ENCODE results near the gene PPP1R9B. TPM values are rescaled to one million over a fixed set of nuclear protein-coding genes. Genes with fewer than 3 reads are reported as not detected.
A peak's percentile ranks its signal among the peaks of the same experiment; 100 is the strongest.

The PPP1R9B gene
- total RNA-seq, 1 donor from 2014 or later, result 63.5 TPM

GRCh38 chr17:50114849-50115357 lies 35.6 kb downstream of the PPP1R9B start:
- DNase-seq (ENCODE audit: low spot score in 2 of 2), result no peak
- peaks cover 21 to 28% of the 10 kb centered on the region in 2 donors for H3K4me1 ChIP-seq
- no peak overlapping the region for H3K27ac ChIP-seq
- no peaks in the 10 kb centered on the region for H3K27me3 ChIP-seq
- peak; percentile 50 to 71 (median 64) for TF ChIP-seq CTCF (IDR thresholded peaks at IDR 0.05)
- H3K9me3 ChIP-seq, result no peaks in the 10 kb centered on the region
- H3K36me3 ChIP-seq, result peaks cover 5 to 9% of the 10 kb centered on the region in 2 donors
- H3K4me3 ChIP-seq, result no peak overlapping the region
- intact Hi-C loops (cut with DNase I), result loop anchor here (5.0 kb wide), 3 partner anchors 32 to 182 kb away; no protein-coding TSS in a partner anchor

GRCh38 chr17:50114401-50114800 lies 36.1 kb downstream of the PPP1R9B start:
- peaks cover 10 to 14% of the 10 kb centered on the region in 2 donors for H3K36me3 ChIP-seq
- H3K9me3 ChIP-seq, result no peaks in the 10 kb centered on the region
- H3K4me3 ChIP-seq, result no peak overlapping the region
- H3K4me1 ChIP-seq, result peaks cover 21 to 28% of the 10 kb centered on the region in 2 donors
- H3K27me3 ChIP-seq, result no peaks in the 10 kb centered on the region
- no peak overlapping the region for H3K27ac ChIP-seq
- TF ChIP-seq CTCF (IDR thresholded peaks at IDR 0.05), result no peak
- intact Hi-C loops (cut with DNase I), result loop anchor here (5.0 kb wide), 2 partner anchors 33 to 63 kb away; no protein-coding TSS in a partner anchor
- no peak for DNase-seq (ENCODE audit: low spot score in 2 of 2)

- H3K9me3 ChIP-seq, result no peaks in the 10 kb centered on the region
- intact Hi-C loops (cut with DNase I), result loop anchor here (5.0 kb wide), 2 partner anchors 34 to 64 kb away; no protein-coding TSS in a partner anchor
- peak overlapping the region in 1 of 2 donors; percentile 92 for H3K27ac ChIP-seq
- H3K36me3 ChIP-seq, result peaks cover 16 to 18% of the 10 kb centered on the region in 2 donors
- H3K27me3 ChIP-seq, result no peaks in the 10 kb centered on the region
- peaks cover 21 to 28% of the 10 kb centered on the region in 2 donors for H3K4me1 ChIP-seq
- no peak overlapping the region for H3K4me3 ChIP-seq
- TF ChIP-seq CTCF (IDR thresholded peaks at IDR 0.05), result no peak
- no peak for DNase-seq (ENCODE audit: low spot score in 2 of 2)
These were observed 36.7 kb downstream of the PPP1R9B start for GRCh38 chr17:50113624-50114320.

GRCh38 chr17:50112694-50113093 lies 37.8 kb downstream of the PPP1R9B start:
- TF ChIP-seq CTCF (IDR thresholded peaks at IDR 0.05), result peak; percentile 24 to 38 (median 28)
- H3K36me3 ChIP-seq, result peaks cover 27 to 29% of the 10 kb centered on the region in 2 donors
- no peak overlapping the region for H3K4me3 ChIP-seq
- H3K9me3 ChIP-seq, result no peaks in the 10 kb centered on the region
- intact Hi-C loops (cut with DNase I), result loop anchor here (5.0 kb wide), 2 partner anchors 35 to 65 kb away; no protein-coding TSS in a partner anchor
- H3K27ac ChIP-seq, result peak overlapping the region; percentile 92 to 97
- H3K27me3 ChIP-seq, result no peaks in the 10 kb centered on the region
- H3K4me1 ChIP-seq, result peaks cover 21 to 28% of the 10 kb centered on the region in 2 donors
- DNase-seq (ENCODE audit: low spot score in 2 of 2), result no peak

GRCh38 chr17:50111673-50112655 lies 38.5 kb downstream of the PPP1R9B start:
- intact Hi-C loops (cut with DNase I), result loop anchor here (1.0 to 5.0 kb wide), 3 partner anchors 17 to 65 kb away; partner anchors contain the start of gene PDK2
- no peaks in the 10 kb centered on the region for H3K27me3 ChIP-seq
- peak overlapping the region; percentile 92 to 97 for H3K27ac ChIP-seq
- H3K4me1 ChIP-seq, result peaks cover 15 to 22% of the 10 kb centered on the region in 2 donors
- H3K9me3 ChIP-seq, result no peaks in the 10 kb centered on the region
- H3K36me3 ChIP-seq, result peaks cover 33 to 35% of the 10 kb centered on the region in 2 donors
- no peak overlapping the region for H3K4me3 ChIP-seq
- DNase-seq (ENCODE audit: low spot score in 2 of 2), result peak; percentile 37 to 89
- no peak for TF ChIP-seq CTCF (IDR thresholded peaks at IDR 0.05)
